ENCODE data around the gene INPP5B. TPM values are rescaled to one million over a fixed set of nuclear protein-coding genes. Genes with fewer than 3 reads are reported as not detected.

Gene INPP5B
- total RNA-seq, 1 experiment from 2014 or later, result 12.1 TPM

- Histone ChIP-seq H3K4me1 (ENCODE audit: insufficient read depth, low read length) (peaks cover 21% of the 10 kb centered on the region), H3F3A (ENCODE audit: low read length, unreplicated experiment) (no peaks in the 10 kb centered on the region), H3K79me2 (ENCODE audit: low read length) (peaks cover 37% of the 10 kb centered on the region), H4K20me1 (ENCODE audit: low read length) (no peaks in the 10 kb centered on the region), H3K9me3 (ENCODE audit: low read length) (no peaks in the 10 kb centered on the region), H3K9ac (ENCODE audit: low read length) (peak overlapping the region; percentile 74; the same call in 1 of the 2 replicates), H3K9me2 (replicated peaks; ENCODE audit: low read length) (no peaks in the 10 kb centered on the region), H3K27ac (ENCODE audit: low read length) (no peak overlapping the region), H2AFZ (ENCODE audit: low read length) (peak overlapping the region; percentile 82), H3K4me2 (ENCODE audit: low read length) (peak overlapping the region; percentile 94), H3K4me3 (ENCODE audit: low read length) (peak overlapping the region; percentile 84), H3K36me3 (ENCODE audit: low read depth, low read length) (no peaks in the 10 kb centered on the region), H3K27me3 (ENCODE audit: low read length) (no peaks in the 10 kb centered on the region)
- intact Hi-C loops (cut with micrococcal nuclease), result no loop called here
- BruUV-seq (replicated peaks), result no TSS peak
- CTCF ChIA-PET, result interaction anchor here (0.5 kb wide), 1 partner anchor 55 kb away, joined by 4 read pairs; no protein-coding TSS in a partner anchor
- DNase-seq (peak; percentile 22), ATAC-seq (no peak)
- POLR2A ChIA-PET (ENCODE audit: unreplicated experiment), result interaction anchor here (0.8 kb wide), 1 partner anchor 113 kb away, joined by 3 read pairs; no protein-coding TSS in a partner anchor
- no peak for TF ChIP-seq EZH2 (IDR thresholded peaks at IDR 0.05; ENCODE audit: low read length, unreplicated experiment)
- TF ChIP-seq EZH2phosphoT487 (IDR thresholded peaks at IDR 0.05; ENCODE audit: borderline replicate concordance, low read length), result no peak
- TF ChIP-seq, protein P1, sequence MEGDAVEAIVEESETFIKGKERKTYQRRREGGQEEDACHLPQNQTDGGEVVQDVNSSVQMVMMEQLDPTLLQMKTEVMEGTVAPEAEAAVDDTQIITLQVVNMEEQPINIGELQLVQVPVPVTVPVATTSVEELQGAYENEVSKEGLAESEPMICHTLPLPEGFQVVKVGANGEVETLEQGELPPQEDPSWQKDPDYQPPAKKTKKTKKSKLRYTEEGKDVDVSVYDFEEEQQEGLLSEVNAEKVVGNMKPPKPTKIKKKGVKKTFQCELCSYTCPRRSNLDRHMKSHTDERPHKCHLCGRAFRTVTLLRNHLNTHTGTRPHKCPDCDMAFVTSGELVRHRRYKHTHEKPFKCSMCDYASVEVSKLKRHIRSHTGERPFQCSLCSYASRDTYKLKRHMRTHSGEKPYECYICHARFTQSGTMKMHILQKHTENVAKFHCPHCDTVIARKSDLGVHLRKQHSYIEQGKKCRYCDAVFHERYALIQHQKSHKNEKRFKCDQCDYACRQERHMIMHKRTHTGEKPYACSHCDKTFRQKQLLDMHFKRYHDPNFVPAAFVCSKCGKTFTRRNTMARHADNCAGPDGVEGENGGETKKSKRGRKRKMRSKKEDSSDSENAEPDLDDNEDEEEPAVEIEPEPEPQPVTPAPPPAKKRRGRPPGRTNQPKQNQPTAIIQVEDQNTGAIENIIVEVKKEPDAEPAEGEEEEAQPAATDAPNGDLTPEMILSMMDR (conservative IDR thresholded peaks at IDR 0.05; ENCODE audit: low read depth, low read length), result no peak
Measured at GRCh38 chr1:37930246-37931101, 16.4 kb downstream of the INPP5B start.

DNA sequence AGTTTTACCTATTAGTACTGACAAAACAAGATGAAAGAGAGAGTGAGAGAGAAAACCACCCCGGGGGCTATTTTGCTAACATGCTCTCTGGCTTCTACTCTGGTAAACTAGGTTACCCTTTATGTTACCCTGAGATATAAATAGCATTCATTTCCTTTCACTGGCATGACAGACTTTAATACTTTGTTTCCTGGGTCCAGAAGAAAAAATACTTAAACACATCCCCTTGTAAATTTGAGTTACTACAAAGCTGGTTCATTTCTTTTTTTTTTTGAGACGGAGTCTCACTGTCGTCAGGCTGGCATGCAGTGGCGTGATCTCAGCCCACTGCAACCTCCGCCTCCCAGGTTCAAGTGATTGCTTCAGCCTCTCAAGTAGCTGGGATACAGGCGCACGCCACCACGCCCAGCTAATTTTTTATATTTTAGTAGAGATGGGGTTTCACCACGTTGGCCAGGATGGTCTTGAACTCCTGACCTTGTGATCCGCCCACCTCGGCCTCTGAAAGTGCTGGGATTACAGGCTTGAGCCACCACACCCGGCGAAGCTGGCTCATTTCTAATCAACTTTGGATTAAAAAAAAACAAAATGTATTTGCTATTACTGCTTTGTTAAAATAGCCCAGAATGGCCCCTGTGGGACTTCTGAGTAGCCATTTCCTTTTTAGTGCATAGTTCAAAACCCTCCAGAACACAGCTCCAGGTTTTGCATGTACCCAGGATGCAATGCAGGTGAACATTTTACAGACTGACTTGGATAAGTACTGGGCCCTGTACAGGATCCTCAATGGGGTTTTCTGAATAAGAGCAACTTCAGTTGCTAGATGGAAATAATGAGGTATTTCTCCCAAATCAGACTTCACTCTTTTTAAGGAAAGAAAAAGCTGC is 20.6 kb downstream of the INPP5B start:
- Histone ChIP-seq H2AFZ (ENCODE audit: low read length) (no peak overlapping the region), H4K20me1 (ENCODE audit: low read length) (no peaks in the 10 kb centered on the region), H3K79me2 (ENCODE audit: low read length) (peaks cover 37% of the 10 kb centered on the region), H3K36me3 (ENCODE audit: low read depth, low read length) (no peaks in the 10 kb centered on the region), H3K9me2 (replicated peaks; ENCODE audit: low read length) (no peaks in the 10 kb centered on the region), H3K9me3 (ENCODE audit: low read length) (no peaks in the 10 kb centered on the region), H3F3A (ENCODE audit: low read length, unreplicated experiment) (no peaks in the 10 kb centered on the region), H3K27ac (ENCODE audit: low read length) (no peak overlapping the region), H3K9ac (ENCODE audit: low read length) (no peak overlapping the region), H3K4me2 (ENCODE audit: low read length) (no peak overlapping the region), H3K4me3 (ENCODE audit: low read length) (no peak overlapping the region), H3K4me1 (ENCODE audit: insufficient read depth, low read length) (peaks cover 11% of the 10 kb centered on the region; the same call in 1 of the 2 replicates), H3K27me3 (ENCODE audit: low read length) (no peaks in the 10 kb centered on the region)
- BruUV-seq (replicated peaks), result no TSS peak
- ChIA-PET CTCF (no interaction called here), POLR2A (ENCODE audit: unreplicated experiment) (no interaction called here)
- no peak for ATAC-seq
- intact Hi-C loops (cut with micrococcal nuclease), result no loop called here
- no peak for TF ChIP-seq EZH2phosphoT487 (IDR thresholded peaks at IDR 0.05; ENCODE audit: borderline replicate concordance, low read length)
- TF ChIP-seq, protein P1 (conservative IDR thresholded peaks at IDR 0.05; ENCODE audit: low read depth, low read length), result no peak
- no peak for TF ChIP-seq EZH2 (IDR thresholded peaks at IDR 0.05; ENCODE audit: low read length, unreplicated experiment)
- DNase-seq, result no peak

Data from PC-3 (cell line).